Lower leg skin (tissue), 4 donors: ENCODE measurements around the gene LRRC14B. TPM values are rescaled to one million over a fixed set of nuclear protein-coding genes. Genes with fewer than 3 reads are reported as not detected.
"Not testable (repeated sequence)": the region's sequence is repeated elsewhere in the genome, so short reads cannot be mapped to it uniquely, and the experiment has no call there.

Experiments
- DNase-seq, 2 donors: peaks; one replicate each; pipeline ENCODE4 v3.0.0-alpha.2; 2019; ENCODE audit warnings: low spot score in 2 of 2
- H3K4me3 ChIP-seq: fragments of 200-600 bp; sonication (generic); 2 replicates; pipeline ENCODE4 v1.5.1; 2017; ENCODE audit warnings: mild to moderate bottlenecking, low read depth; ENCODE audit not compliant: poor library complexity, severe bottlenecking
- POLR2A ChIP-seq, 2 donors: fragments of 450-650 bp; IDR thresholded peaks; one replicate each; pipeline ENCODE4 v1.6.1; 2016 to 2017; ENCODE audit warnings: antibody characterized with exemption in 2 of 2, mild to moderate bottlenecking in 1 of 2, moderate library complexity in 1 of 2
- WGBS, 2 donors: methylation state at CpG; one replicate each; pipeline ENCODE4 v1.1.5; 2018; 5-methylcytosine and 5-hydroxymethylcytosine counted together
- intact Hi-C: fragments of 100-400 bp; cut with DNase I; formaldehyde crosslinking; loops from one replicate; pipeline ENCODE4 v1.15.0; 2023; ENCODE audit warnings: low total_unique reads
- total RNA-seq, 4 donors: library from RNA; depleted of rRNA; stranded (reverse); fragments of >200 nt; gene quantifications; one replicate each; pipeline ENCODE4 v1.1.0, GENCODE V29; 2016
- TF ChIP-seq, protein P1 (sequence below), 3 donors: fragments of 450-650 bp; IDR thresholded peaks; one replicate each; pipeline ENCODE4 v1.5.1; 2016; ENCODE audit warnings: antibody characterized with exemption in 3 of 3, mild to moderate bottlenecking in 3 of 3, moderate library complexity in 2 of 3

LRRC14B gene
- total RNA-seq, 4 donors from 2014 or later: not detected

GRCh38 chr5:192691-192969, 1.3 kb downstream of the LRRC14B start:
- no peak for DNase-seq
- TF ChIP-seq POLR2A (IDR thresholded peaks at IDR 0.05): no peak
- intact Hi-C loops: no loop called here
- 78 to 81% methylated on average over 9 of the region's 9 CpGs for WGBS, 2 donors
- H3K4me3 ChIP-seq: no peak overlapping the region

DNA sequence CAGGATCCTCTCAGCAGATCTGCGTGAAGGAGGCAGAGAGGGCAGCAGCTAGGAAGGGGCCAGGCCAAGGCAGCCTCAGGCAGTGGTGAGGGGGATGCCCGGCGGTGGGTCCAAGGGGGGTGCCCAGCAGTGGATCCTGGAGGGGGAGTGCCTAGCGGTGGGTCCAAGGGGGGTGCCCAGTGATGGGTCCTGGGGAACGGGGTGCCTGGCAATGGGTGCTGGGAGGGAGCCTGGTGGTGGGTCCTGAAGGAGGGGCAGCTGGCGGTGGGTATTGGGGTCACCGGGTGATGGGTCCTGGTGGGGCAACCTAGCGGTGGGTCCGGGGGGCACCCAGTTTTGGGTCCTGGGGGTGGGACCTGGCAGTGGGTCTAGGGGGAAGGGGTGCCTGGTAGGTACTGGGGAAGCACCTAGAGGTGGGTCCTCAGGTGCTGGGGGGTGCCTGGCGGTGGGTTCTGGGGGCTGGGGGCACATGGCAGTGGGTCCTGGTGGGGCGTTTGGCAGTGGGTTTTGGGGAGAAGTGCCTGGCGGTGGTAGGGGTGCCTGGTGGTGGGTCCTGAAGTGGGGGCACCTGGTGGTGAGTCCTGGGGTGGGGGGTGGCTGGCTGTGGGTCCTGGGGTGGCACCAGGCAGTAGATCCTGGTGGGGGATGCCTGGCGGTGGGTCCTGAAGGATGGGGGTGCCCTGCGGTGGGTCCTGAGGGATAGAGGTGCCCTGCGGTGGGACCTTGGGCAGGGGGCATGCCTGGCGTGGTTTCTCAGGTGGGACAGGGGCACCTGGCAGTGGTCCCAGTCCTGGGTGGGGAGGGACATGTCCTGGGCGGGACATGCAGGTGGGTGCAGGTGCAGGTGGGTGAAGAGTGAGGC, 1.9 kb downstream of the LRRC14B start:
- intact Hi-C loops: no loop called here
- DNase-seq: no peak
- 91 to 94% methylated on average over 14 to 17 of the region's 17 CpGs for WGBS, 2 donors
- no peak overlapping the region for H3K4me3 ChIP-seq
- no peak for TF ChIP-seq POLR2A (IDR thresholded peaks at IDR 0.05)
- TF ChIP-seq, protein P1, sequence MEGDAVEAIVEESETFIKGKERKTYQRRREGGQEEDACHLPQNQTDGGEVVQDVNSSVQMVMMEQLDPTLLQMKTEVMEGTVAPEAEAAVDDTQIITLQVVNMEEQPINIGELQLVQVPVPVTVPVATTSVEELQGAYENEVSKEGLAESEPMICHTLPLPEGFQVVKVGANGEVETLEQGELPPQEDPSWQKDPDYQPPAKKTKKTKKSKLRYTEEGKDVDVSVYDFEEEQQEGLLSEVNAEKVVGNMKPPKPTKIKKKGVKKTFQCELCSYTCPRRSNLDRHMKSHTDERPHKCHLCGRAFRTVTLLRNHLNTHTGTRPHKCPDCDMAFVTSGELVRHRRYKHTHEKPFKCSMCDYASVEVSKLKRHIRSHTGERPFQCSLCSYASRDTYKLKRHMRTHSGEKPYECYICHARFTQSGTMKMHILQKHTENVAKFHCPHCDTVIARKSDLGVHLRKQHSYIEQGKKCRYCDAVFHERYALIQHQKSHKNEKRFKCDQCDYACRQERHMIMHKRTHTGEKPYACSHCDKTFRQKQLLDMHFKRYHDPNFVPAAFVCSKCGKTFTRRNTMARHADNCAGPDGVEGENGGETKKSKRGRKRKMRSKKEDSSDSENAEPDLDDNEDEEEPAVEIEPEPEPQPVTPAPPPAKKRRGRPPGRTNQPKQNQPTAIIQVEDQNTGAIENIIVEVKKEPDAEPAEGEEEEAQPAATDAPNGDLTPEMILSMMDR (IDR thresholded peaks at IDR 0.05): no peak

- 85% methylated on average over 15 of the region's 15 CpGs for WGBS, 2 donors
- intact Hi-C loops: no loop called here
- H3K4me3 ChIP-seq: no peak overlapping the region
- no peak for TF ChIP-seq POLR2A (IDR thresholded peaks at IDR 0.05)
- TF ChIP-seq, protein P1 (IDR thresholded peaks at IDR 0.05): no peak
- no peak for DNase-seq
Observed at GRCh38 chr5:194102-194501, 2.8 kb downstream of the LRRC14B start.

DNA sequence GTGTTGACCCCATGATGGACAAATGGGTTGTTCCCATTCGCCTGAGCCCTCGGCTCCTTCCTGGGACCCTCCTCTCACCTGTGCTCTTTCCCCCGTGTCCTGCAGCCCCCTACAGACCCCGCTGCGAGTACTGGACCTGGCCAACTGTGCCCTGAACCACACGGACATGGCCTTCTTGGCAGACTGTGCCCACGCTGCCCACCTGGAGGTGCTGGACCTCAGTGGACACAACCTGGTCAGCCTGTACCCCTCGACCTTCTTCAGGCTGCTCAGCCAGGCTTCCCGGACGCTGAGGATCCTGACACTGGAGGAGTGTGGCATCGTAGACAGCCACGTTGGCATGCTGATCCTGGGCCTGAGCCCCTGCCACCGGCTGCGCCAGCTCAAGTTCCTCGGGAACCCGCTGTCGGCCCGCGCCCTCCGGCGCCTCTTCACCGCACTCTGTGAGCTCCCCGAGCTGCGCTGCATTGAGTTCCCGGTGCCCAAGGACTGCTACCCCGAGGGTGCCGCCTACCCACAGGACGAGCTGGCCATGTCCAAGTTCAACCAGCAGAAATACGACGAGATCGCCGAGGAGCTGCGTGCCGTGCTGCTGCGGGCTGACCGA, 3.4 kb downstream of the LRRC14B start:
- WGBS, 2 donors: 94 to 95% methylated on average over 36 of the region's 36 CpGs
- intact Hi-C loops: no loop called here
- DNase-seq: no peak
- H3K4me3 ChIP-seq: no peak overlapping the region
- no peak for TF ChIP-seq POLR2A (IDR thresholded peaks at IDR 0.05)
- TF ChIP-seq, protein P1 (IDR thresholded peaks at IDR 0.05): no peak

GRCh38 chr5:195401-196160, 4.3 kb downstream of the LRRC14B start:
- no peak for DNase-seq
- no peak overlapping the region for H3K4me3 ChIP-seq
- no peak for TF ChIP-seq POLR2A (IDR thresholded peaks at IDR 0.05)
- TF ChIP-seq, protein P1 (IDR thresholded peaks at IDR 0.05): no peak
- WGBS, 2 donors: 79 to 86% methylated on average over 33 of the region's 33 CpGs
- intact Hi-C loops: no loop called here

DNA sequence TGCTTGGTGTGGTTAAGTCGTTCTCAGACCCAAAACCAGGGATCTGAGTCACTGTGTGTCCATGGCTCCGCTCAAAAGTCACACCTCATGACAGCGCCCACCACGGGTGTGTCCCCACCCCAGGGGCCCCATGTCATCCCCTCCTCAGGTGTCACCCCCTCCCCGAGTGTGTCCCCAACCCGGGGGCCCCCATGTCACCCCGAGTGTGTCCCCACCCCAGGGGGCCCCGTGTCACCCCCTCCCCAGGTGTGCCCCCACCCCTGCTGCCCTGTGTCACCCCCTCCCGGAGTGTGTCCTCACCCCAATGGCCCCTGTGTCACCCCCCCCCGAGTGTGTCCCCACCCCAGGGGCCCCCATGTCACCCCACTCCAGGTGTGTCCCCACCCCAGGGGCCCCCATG, 5.1 kb downstream of the LRRC14B start:
- TF ChIP-seq POLR2A (IDR thresholded peaks at IDR 0.05): no peak
- TF ChIP-seq, protein P1 (IDR thresholded peaks at IDR 0.05): no peak
- intact Hi-C loops: no loop called here
- 79 to 83% methylated on average over 5 of the region's 10 CpGs for WGBS, 2 donors

GRCh38 chr5:197031-197430, 5.7 kb downstream of the LRRC14B start:
- intact Hi-C loops, DNase-seq, H3K4me3 ChIP-seq: not testable (repeated sequence)
- 32 to 39% methylated on average over 18 of the region's 18 CpGs for WGBS, 2 donors

More for the DNA sequence above, 5.1 kb downstream of the LRRC14B start:
- no peak overlapping the region for H3K4me3 ChIP-seq
- DNase-seq: no peak
